Adipocyte (in vitro differentiated cells): ENCODE measurements around the gene KIF6.

Experiments
- DNase-seq: peaks from one replicate; pipeline ENCODE4 v3.0.0-alpha.2; 2015; ENCODE audit warnings: low read depth
- H3K27me3 ChIP-seq: replicated peaks from 2 replicates; pipeline ENCODE4 v1.7.0; 2013; ENCODE audit warnings: mild to moderate bottlenecking, low read length, moderate library complexity; ENCODE audit not compliant: control insufficient read depth, insufficient read depth
- H3K36me3 ChIP-seq: 2 replicates; pipeline ENCODE4 v1.7.0; 2013; ENCODE audit warnings: low read length, mild to moderate bottlenecking, moderate library complexity; ENCODE audit not compliant: control insufficient read depth, insufficient read depth, severe bottlenecking
- H3K4me1 ChIP-seq: 2 replicates; pipeline ENCODE4 v1.7.0; 2013; ENCODE audit warnings: mild to moderate bottlenecking, low read length, moderate library complexity; ENCODE audit not compliant: control insufficient read depth, insufficient read depth
- H3K4me3 ChIP-seq: 2 replicates; pipeline ENCODE4 v1.7.0; 2013; ENCODE audit warnings: mild to moderate bottlenecking, low read length, moderate library complexity
- H3K9ac ChIP-seq: 2 replicates; pipeline ENCODE4 v1.7.0; 2013; ENCODE audit warnings: mild to moderate bottlenecking, low read length, moderate library complexity
- H3K9me3 ChIP-seq: 2 replicates; pipeline ENCODE4 v1.7.0; 2013; ENCODE audit warnings: mild to moderate bottlenecking, low read length, moderate library complexity; ENCODE audit not compliant: control insufficient read depth

Gene KIF6

GRCh38 chr6:39422238-39422637 lies 303.0 kb downstream of the KIF6 start:
- DNase-seq, result no peak
- Histone ChIP-seq H3K36me3 (no peaks in the 10 kb centered on the region), H3K27me3 (no peaks in the 10 kb centered on the region), H3K9ac (peak overlapping the region; percentile 71), H3K4me1 (peaks cover 44% of the 10 kb centered on the region), H3K4me3 (no peak overlapping the region), H3K9me3 (no peaks in the 10 kb centered on the region)

GRCh38 chr6:39421383-39422225 lies 303.6 kb downstream of the KIF6 start:
- H3K4me3 ChIP-seq, result no peak overlapping the region
- H3K9ac ChIP-seq, result peak overlapping the region; percentile 71
- H3K27me3 ChIP-seq, result no peaks in the 10 kb centered on the region
- H3K4me1 ChIP-seq, result peaks cover 43% of the 10 kb centered on the region
- no peaks in the 10 kb centered on the region for H3K9me3 ChIP-seq
- H3K36me3 ChIP-seq, result no peaks in the 10 kb centered on the region
- no peak for DNase-seq

GRCh38 chr6:39420300-39421265 lies 304.6 kb downstream of the KIF6 start:
- Histone ChIP-seq H3K9ac (no peak overlapping the region), H3K27me3 (no peaks in the 10 kb centered on the region), H3K9me3 (no peaks in the 10 kb centered on the region), H3K4me1 (peaks cover 43% of the 10 kb centered on the region), H3K36me3 (no peaks in the 10 kb centered on the region), H3K4me3 (no peak overlapping the region)
- DNase-seq, result no peak

GRCh38 chr6:39419607-39420006 lies 305.6 kb downstream of the KIF6 start:
- H3K9ac ChIP-seq, result no peak overlapping the region
- H3K4me3 ChIP-seq, result no peak overlapping the region

GRCh38 chr6:39417440-39417839 lies 307.8 kb downstream of the KIF6 start:
- Histone ChIP-seq H3K9me3 (no peaks in the 10 kb centered on the region), H3K4me3 (no peak overlapping the region), H3K27me3 (no peaks in the 10 kb centered on the region), H3K36me3 (no peaks in the 10 kb centered on the region), H3K9ac (peak overlapping the region; percentile 50), H3K4me1 (peaks cover 33% of the 10 kb centered on the region)
- no peak for DNase-seq

More at GRCh38 chr6:39419607-39420006, 305.6 kb downstream of the KIF6 start:
- no peak for DNase-seq
- Histone ChIP-seq H3K4me1 (peaks cover 38% of the 10 kb centered on the region), H3K36me3 (no peaks in the 10 kb centered on the region), H3K9me3 (no peaks in the 10 kb centered on the region), H3K27me3 (no peaks in the 10 kb centered on the region)

- DNase-seq, result peak; percentile 86
- peaks cover 30% of the 10 kb centered on the region for H3K4me1 ChIP-seq
- H3K9ac ChIP-seq, result peak overlapping the region; percentile 60
- no peaks in the 10 kb centered on the region for H3K36me3 ChIP-seq
- H3K9me3 ChIP-seq, result no peaks in the 10 kb centered on the region
- H3K27me3 ChIP-seq, result no peaks in the 10 kb centered on the region
- no peak overlapping the region for H3K4me3 ChIP-seq
Observed at GRCh38 chr6:39416728-39417127, 308.5 kb downstream of the KIF6 start.

- peak; percentile 4 for DNase-seq
- no peaks in the 10 kb centered on the region for H3K9me3 ChIP-seq
- H3K4me3 ChIP-seq, result peak overlapping the region; percentile 2
- no peaks in the 10 kb centered on the region for H3K27me3 ChIP-seq
- peak overlapping the region; percentile 60 for H3K9ac ChIP-seq
- H3K36me3 ChIP-seq, result no peaks in the 10 kb centered on the region
- H3K4me1 ChIP-seq, result peaks cover 33% of the 10 kb centered on the region
Observed at GRCh38 chr6:39416026-39416425, 309.2 kb downstream of the KIF6 start.

- no peaks in the 10 kb centered on the region for H3K27me3 ChIP-seq
- no peak overlapping the region for H3K9ac ChIP-seq
- H3K4me1 ChIP-seq, result peaks cover 36% of the 10 kb centered on the region
- H3K36me3 ChIP-seq, result no peaks in the 10 kb centered on the region
- H3K4me3 ChIP-seq, result no peak overlapping the region
- no peaks in the 10 kb centered on the region for H3K9me3 ChIP-seq
- DNase-seq, result no peak
Observed at GRCh38 chr6:39415482-39415881, 309.7 kb downstream of the KIF6 start.

- H3K27me3 ChIP-seq, result no peaks in the 10 kb centered on the region
- no peaks in the 10 kb centered on the region for H3K36me3 ChIP-seq
- H3K4me3 ChIP-seq, result no peak overlapping the region
- peak; percentile 6 for DNase-seq
- peaks cover 22% of the 10 kb centered on the region for H3K4me1 ChIP-seq
- no peaks in the 10 kb centered on the region for H3K9me3 ChIP-seq
- H3K9ac ChIP-seq, result peak overlapping the region; percentile 37
Observed at GRCh38 chr6:39411465-39411864, 313.7 kb downstream of the KIF6 start.

GRCh38 chr6:39411001-39411400 lies 314.2 kb downstream of the KIF6 start:
- Histone ChIP-seq H3K4me3 (no peak overlapping the region), H3K9me3 (no peaks in the 10 kb centered on the region), H3K36me3 (no peaks in the 10 kb centered on the region), H3K4me1 (peaks cover 18% of the 10 kb centered on the region), H3K9ac (peak overlapping the region; percentile 37), H3K27me3 (no peaks in the 10 kb centered on the region)
- DNase-seq, result no peak

- no peaks in the 10 kb centered on the region for H3K27me3 ChIP-seq
- DNase-seq, result no peak
- no peaks in the 10 kb centered on the region for H3K9me3 ChIP-seq
- H3K4me3 ChIP-seq, result no peak overlapping the region
- H3K9ac ChIP-seq, result no peak overlapping the region
- H3K4me1 ChIP-seq, result peaks cover 14% of the 10 kb centered on the region
- H3K36me3 ChIP-seq, result no peaks in the 10 kb centered on the region
Observed at GRCh38 chr6:39409889-39410288, 315.3 kb downstream of the KIF6 start.
